ENCODE measurements around the gene ADAT3.

ADAT3 gene

DNA sequence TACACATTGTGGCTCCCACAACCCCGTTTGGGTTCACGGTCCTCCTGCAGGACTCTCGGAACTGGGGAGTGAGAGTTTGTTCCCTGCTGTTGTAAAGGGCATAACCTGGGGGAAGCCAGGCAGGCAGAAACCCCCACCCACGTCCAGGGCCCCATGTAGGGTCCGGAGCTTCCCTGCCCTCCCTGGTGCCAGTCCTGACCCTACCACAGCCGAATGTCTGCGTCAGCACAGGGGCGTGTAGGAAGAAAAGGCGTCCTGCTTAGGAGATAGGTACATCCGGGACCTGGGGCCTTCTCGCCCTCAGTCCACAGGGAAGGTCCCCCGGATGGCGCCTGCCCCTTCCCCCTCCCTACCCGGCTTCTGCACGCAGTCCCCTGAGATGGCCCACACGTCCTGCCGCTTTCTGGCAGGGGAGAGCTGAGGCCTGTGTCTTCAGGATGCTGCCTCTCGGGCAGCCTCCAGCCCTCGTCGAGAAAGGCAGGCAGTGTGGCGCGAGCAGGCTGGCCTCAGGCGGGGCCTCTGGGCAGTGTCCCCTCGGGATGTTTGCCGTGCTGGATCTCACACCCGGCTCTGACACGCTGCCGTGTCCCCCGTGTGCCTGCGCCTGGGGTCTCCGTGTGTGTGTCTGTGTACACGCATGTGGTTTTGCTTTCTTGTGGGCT, 54.9 kb downstream of the ADAT3 start:
- Mint-ChIP-seq H3K4me3 (no peak overlapping the region), H3K9me3 (no peaks in the 10 kb centered on the region), H3K4me1 (peaks cover 39% of the 10 kb centered on the region), H3K27ac (no peak overlapping the region), H3K36me3 (peaks cover 13% of the 10 kb centered on the region)
- no peak for ATAC-seq
- DNase-seq (ENCODE audit: low spot score in 2 of 2): no peak

DNA sequence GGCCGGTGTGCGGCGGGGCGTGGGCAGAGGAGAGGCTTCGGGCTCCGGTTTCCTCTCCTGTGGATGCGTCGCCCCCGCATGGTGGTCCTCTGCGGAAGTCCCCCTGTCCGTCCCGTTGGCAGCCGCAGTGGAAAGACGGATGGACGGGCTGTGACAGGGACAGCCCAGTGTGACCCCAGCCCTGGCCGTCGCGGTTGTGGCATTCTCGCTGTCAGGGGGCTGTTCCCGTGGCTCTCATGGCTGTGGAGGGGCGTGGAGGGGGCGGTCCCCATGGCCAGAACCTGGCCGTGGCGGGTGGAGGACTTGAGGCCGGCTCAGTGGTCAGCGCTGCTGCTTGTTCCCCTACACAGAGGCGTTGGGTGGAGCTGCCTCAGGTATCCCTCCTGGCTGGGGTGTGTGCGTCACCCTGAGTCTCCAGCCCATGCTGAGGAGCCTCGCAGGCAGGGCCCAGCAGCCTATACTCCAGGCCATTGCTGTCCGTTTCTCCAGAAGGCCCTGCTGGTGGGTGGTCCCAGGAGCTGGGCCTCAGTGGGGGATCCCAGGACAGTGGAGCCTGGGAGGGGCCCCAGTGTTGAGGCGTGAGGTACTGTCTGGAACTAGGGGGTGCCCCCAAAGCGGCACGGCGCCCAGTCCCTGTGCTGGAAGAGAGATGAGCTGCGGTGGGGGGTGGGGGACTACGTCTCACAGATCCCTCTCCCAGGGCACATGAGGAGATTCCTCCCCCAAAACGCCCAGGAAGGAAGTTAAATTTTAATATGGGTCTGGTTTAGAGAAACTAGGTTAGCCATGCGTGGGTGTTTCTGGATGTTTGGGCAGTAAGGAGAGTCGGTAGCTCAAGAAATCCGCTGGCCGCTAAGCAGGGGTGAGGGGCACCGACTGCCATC, 56.0 kb downstream of the ADAT3 start:
- no peaks in the 10 kb centered on the region for H3K9me3 Mint-ChIP-seq
- H3K4me1 Mint-ChIP-seq: peaks cover 42% of the 10 kb centered on the region
- peaks cover 13% of the 10 kb centered on the region for H3K36me3 Mint-ChIP-seq
- H3K4me3 Mint-ChIP-seq: peak overlapping the region; percentile 11
- ATAC-seq: peak; percentile 14
- no peak for DNase-seq (ENCODE audit: low spot score in 2 of 2)
- H3K27ac Mint-ChIP-seq: peak overlapping the region; percentile 56

DNA sequence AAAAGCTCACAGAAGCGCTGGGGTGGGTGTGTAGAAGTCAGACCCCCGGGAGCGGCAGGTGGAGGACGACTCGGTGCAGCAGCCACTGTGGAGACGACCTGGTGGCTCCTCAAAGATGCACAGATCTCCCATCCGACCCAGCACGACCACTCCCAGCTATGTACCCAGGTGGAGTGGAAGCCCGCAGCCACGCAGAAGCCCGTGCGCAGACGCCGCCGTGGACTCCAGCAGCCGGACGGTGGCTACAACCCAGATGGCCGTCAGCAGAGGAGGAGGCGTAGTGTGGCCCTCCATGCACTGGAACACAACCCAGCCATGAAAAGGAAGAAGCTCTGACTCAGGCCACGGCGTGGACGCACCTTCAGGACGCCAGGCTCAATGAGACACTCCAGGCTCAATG, 57.5 kb downstream of the ADAT3 start:
- ATAC-seq (no peak), DNase-seq (ENCODE audit: low spot score in 2 of 2) (no peak)
- Mint-ChIP-seq H3K9me3 (no peaks in the 10 kb centered on the region), H3K4me1 (peaks cover 40% of the 10 kb centered on the region), H3K27ac (no peak overlapping the region), H3K36me3 (peaks cover 19% of the 10 kb centered on the region), H3K4me3 (no peak overlapping the region)

Measured in stimulated activated effector memory CD8-positive, alpha-beta T cell treated with anti-CD3 and anti-CD28 coated beads, Interleukin-12 subunit alpha, Interleukin-12 subunit beta, amount 100 ng/mL, for 72 hours (primary cell).